ENCODE results near the gene ACADVL.

DNA sequence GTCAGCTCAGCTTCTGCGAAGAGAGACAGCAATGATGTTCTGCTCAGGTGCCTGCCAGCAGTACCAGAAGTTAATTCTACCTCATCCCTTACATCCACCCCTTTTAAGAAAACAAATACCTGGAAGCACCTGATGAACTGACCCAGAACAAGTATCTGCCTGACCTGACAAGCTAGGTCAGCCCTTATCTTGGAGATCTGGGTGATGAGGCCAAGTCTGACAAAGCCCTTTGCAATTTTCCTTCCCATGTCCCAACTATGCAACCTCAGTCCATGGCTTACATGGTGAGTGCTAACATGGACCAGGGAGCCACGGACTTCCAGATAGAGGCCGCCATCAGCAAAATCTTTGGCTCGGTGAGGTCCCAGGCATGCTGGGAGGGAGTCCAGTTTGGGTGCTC is 3.6 kb downstream of the ACADVL start:
- TF ChIP-seq, protein P1, sequence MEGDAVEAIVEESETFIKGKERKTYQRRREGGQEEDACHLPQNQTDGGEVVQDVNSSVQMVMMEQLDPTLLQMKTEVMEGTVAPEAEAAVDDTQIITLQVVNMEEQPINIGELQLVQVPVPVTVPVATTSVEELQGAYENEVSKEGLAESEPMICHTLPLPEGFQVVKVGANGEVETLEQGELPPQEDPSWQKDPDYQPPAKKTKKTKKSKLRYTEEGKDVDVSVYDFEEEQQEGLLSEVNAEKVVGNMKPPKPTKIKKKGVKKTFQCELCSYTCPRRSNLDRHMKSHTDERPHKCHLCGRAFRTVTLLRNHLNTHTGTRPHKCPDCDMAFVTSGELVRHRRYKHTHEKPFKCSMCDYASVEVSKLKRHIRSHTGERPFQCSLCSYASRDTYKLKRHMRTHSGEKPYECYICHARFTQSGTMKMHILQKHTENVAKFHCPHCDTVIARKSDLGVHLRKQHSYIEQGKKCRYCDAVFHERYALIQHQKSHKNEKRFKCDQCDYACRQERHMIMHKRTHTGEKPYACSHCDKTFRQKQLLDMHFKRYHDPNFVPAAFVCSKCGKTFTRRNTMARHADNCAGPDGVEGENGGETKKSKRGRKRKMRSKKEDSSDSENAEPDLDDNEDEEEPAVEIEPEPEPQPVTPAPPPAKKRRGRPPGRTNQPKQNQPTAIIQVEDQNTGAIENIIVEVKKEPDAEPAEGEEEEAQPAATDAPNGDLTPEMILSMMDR (IDR thresholded peaks at IDR 0.05) = no peak
- no peak for TF ChIP-seq POLR2A (IDR thresholded peaks at IDR 0.05)

Data from right lobe of liver (tissue), 4 donors.